HepG2 (cell line): ENCODE data around the gene EPHB6. TPM values are rescaled to one million over a fixed set of nuclear protein-coding genes. Genes with fewer than 3 reads are reported as not detected.

Experiments
- ATAC-seq: fragments of 200-7000 bp; cut with Tn5 transposase; 3 replicates; pipeline ENCODE4 v1.9.1; 2020; ENCODE audit warnings: mild to moderate bottlenecking, moderate library complexity
- BruUV-seq: library from RNA; stranded (reverse); fragments of 400-500 nt; replicated peaks from 2 replicates; lab custom pipeline; 2021; lab: Mats Ljungman, UMichigan
- CTCF ChIA-PET: fragments of 300-600 bp; formaldehyde crosslinking; extraction: SDS; loops from one replicate; lab custom pipeline; 2021; ENCODE audit warnings: low total read pairs, inconsistent platforms, low intra/inter-chr PET ratio; lab: Yijun Ruan, JAX
- POLR2A ChIA-PET: fragments of 350-600 bp; sonication (Branson Sonifier 250); formaldehyde crosslinking; loops from one replicate; lab custom pipeline; 2020; ENCODE audit warnings: antibody characterized with exemption, inconsistent platforms; lab: Yijun Ruan, JAX
- DNase-seq: peaks from one replicate; pipeline ENCODE4 v3.0.0-alpha.2; 2015; ENCODE audit warnings: low spot score
- FAIRE-seq: peaks from 3 replicates; lab custom pipeline; 2011; peaks lifted over from hg19 to GRCh38; lab: Jason Lieb, UNC
- H2AFZ ChIP-seq: one replicate; pipeline ENCODE4 v1.6.1; 2011; ENCODE audit warnings: low read length, inconsistent platforms
- H3K27ac ChIP-seq: fragments of 300-600 bp; 3 replicates; pipeline ENCODE4 v1.8.0; 2011; ENCODE audit warnings: mixed run types, mild to moderate bottlenecking, mixed read lengths, low read length, inconsistent platforms; ENCODE audit not compliant: insufficient read depth; ENCODE audit errors: extremely low read length
- H3K27me3 ChIP-seq, 2 experiments: fragments of 200-600 bp in 1 of 2; 2 replicates in 1 of 2; 3 replicates in 1 of 2; pipeline versions ENCODE4 v1.6.0 to v1.8.0; 2011; ENCODE audit warnings: low read length in 2 of 2, mild to moderate bottlenecking in 2 of 2, moderate library complexity in 2 of 2, inconsistent platforms in 1 of 2; ENCODE audit not compliant: insufficient read depth in 2 of 2, control insufficient read depth in 1 of 2
- H3K36me3 ChIP-seq, 2 experiments: fragments of 200-600 bp in 1 of 2; replicated peaks in 1 of 2; 2 replicates in 1 of 2; 3 replicates in 1 of 2; pipeline versions ENCODE4 v1.5.1 to v1.8.0; 2011; ENCODE audit warnings: low read length in 2 of 2, inconsistent platforms in 1 of 2; ENCODE audit not compliant: insufficient read depth in 2 of 2, control insufficient read depth in 1 of 2
- H3K4me1 ChIP-seq: 2 replicates; pipeline ENCODE4 v1.5.1; 2012; ENCODE audit warnings: low read length, inconsistent platforms; ENCODE audit not compliant: insufficient read depth
- H3K4me2 ChIP-seq: 2 replicates; pipeline ENCODE4 v1.6.0; 2011; ENCODE audit warnings: low read depth, low read length, inconsistent platforms
- H3K4me3 ChIP-seq, 3 experiments: fragments of 200-600 bp in 1 of 3; sonication (generic), shearing (Covaris generic) in 1 of 3; replicated peaks in 1 of 3; 2 replicates each; pipeline ENCODE4 v1.5.1; 2011 to 2016; ENCODE audit warnings: low read length in 3 of 3, inconsistent platforms in 2 of 3, low read depth in 2 of 3, mild to moderate bottlenecking in 2 of 3, control low read depth in 1 of 3, mixed read lengths in 1 of 3; ENCODE audit not compliant: insufficient read depth in 1 of 3
- H3K79me2 ChIP-seq: one replicate; pipeline ENCODE4 v1.6.1; 2011; ENCODE audit warnings: low read length, inconsistent platforms; ENCODE audit not compliant: insufficient read depth
- H3K9ac ChIP-seq: 2 replicates; pipeline ENCODE4 v1.6.0; 2011; ENCODE audit warnings: mild to moderate bottlenecking, low read depth, low read length, inconsistent platforms; ENCODE audit not compliant: insufficient read depth
- H3K9me3 ChIP-seq: 2 replicates; pipeline ENCODE4 v1.5.1; 2012; ENCODE audit warnings: mild to moderate bottlenecking, low read length
- H4K20me1 ChIP-seq: 2 replicates; pipeline ENCODE4 v1.6.0; 2011; ENCODE audit warnings: inconsistent platforms, mild to moderate bottlenecking, low read length, moderate library complexity; ENCODE audit not compliant: insufficient read depth
- DMAP1 ChIP-seq: IDR thresholded peaks from 2 replicates; pipeline ENCODE4 v1.6.1; 2016
- EHMT2 ChIP-seq: fragments of 200-600 bp; sonication (generic); IDR thresholded peaks from 2 replicates; pipeline ENCODE4 v1.7.0; 2017; ENCODE audit warnings: antibody characterized with exemption, low read depth, low read length, borderline replicate concordance
- ISL2 ChIP-seq: sonication (generic); formaldehyde crosslinking; IDR thresholded peaks from 2 replicates; pipeline ENCODE4 v1.5.0; 2020; ENCODE audit warnings: missing genetic modification reagents
- PAX8 ChIP-seq: sonication (generic); formaldehyde crosslinking; IDR thresholded peaks from 2 replicates; pipeline ENCODE4 v1.8.0; 2022; ENCODE audit warnings: mild to moderate bottlenecking, missing genetic modification reagents, borderline replicate concordance
- TCF7 ChIP-seq: sonication (generic); IDR thresholded peaks from 2 replicates; pipeline ENCODE4 v1.6.1; 2016; ENCODE audit warnings: antibody characterized with exemption, low read depth
- ZFP82 ChIP-seq: sonication (generic); formaldehyde crosslinking; IDR thresholded peaks from 2 replicates; pipeline ENCODE4 v1.5.1; 2020; ENCODE audit warnings: mild to moderate bottlenecking, missing genetic modification reagents, borderline replicate concordance
- ZNF136 ChIP-seq: sonication (generic); formaldehyde crosslinking; IDR thresholded peaks from 2 replicates; pipeline ENCODE4 v1.8.1; 2022; ENCODE audit warnings: low read depth, mild to moderate bottlenecking, moderate library complexity, missing genetic modification reagents
- ZNF260 ChIP-seq: sonication (generic); formaldehyde crosslinking; IDR thresholded peaks from 2 replicates; pipeline ENCODE4 v1.4.0; 2020; ENCODE audit warnings: missing genetic modification reagents, low read depth, mild to moderate bottlenecking, borderline replicate concordance
- ZNF331 ChIP-seq: sonication (generic); formaldehyde crosslinking; IDR thresholded peaks from 2 replicates; pipeline ENCODE4 v1.4.0; 2020; ENCODE audit warnings: missing genetic modification reagents
- ZNF432 ChIP-seq: sonication (generic); formaldehyde crosslinking; IDR thresholded peaks from 2 replicates; pipeline ENCODE4 v1.5.0; 2020; ENCODE audit warnings: missing genetic modification reagents, mild to moderate bottlenecking, borderline replicate concordance
- ZNF510 ChIP-seq: sonication (generic); formaldehyde crosslinking; IDR thresholded peaks from 2 replicates; pipeline ENCODE4 v1.4.0; 2020; ENCODE audit warnings: low read depth, mild to moderate bottlenecking, missing genetic modification reagents
- ZNF724P ChIP-seq: sonication (generic); formaldehyde crosslinking; IDR thresholded peaks from 2 replicates; pipeline ENCODE4 v1.8.0; 2022; ENCODE audit warnings: missing genetic modification reagents, borderline replicate concordance
- WGBS: methylation state at CpG from one replicate; pipeline ENCODE4 v1.1.6; 2017; ENCODE audit warnings: low lambda C conversion rate; 5-methylcytosine and 5-hydroxymethylcytosine counted together
- in situ Hi-C: cut with HindIII; loops from 2 replicates; pipeline ENCODE4 v1.10.0; 2017; ENCODE audit warnings: low pct_unique_long_range_greater_than_20kb; ENCODE audit not compliant: extremely low pct_ligation_motif_present
- intact Hi-C: fragments of 100-400 bp; cut with micrococcal nuclease; formaldehyde crosslinking; loops from one replicate; pipeline ENCODE4 v1.10.0; 2022; ENCODE audit not compliant: unreplicated experiment
- polyA plus RNA-seq, 8 experiments: library from polyadenylated mRNA; depleted of rRNA in 3 of 8; stranded (reverse) in 7 of 8; unstranded in 1 of 8; fragments of >200 nt; fragmentation: Illumina TruSeq in 4 of 8; extraction: Trizol in 4 of 8; gene quantifications; 2 replicates each; pipeline versions ENCODE4 v1.2.1 to v1.2.3, GENCODE V29; 2011 to 2016; ENCODE audit warnings: low read depth in 4 of 8, missing spikeins in 1 of 8, mixed read lengths in 1 of 8; ENCODE audit not compliant: insufficient read depth in 1 of 8
- total RNA-seq, 5 experiments: library from RNA; depleted of rRNA; stranded (reverse); fragments of >200 nt; fragmentation: Illumina TruSeq; extraction: Trizol; gene quantifications; 2 replicates each; pipeline ENCODE4 v1.2.3, GENCODE V29; 2016; ENCODE audit warnings: low read depth in 1 of 5
- TF ChIP-seq, protein P1 (sequence below): sonication (generic); formaldehyde crosslinking; IDR thresholded peaks from 2 replicates; pipeline ENCODE4 v1.4.0; 2020; ENCODE audit warnings: missing genetic modification reagents
- TF ChIP-seq, protein P2 (sequence below): sonication (generic); formaldehyde crosslinking; IDR thresholded peaks from 2 replicates; pipeline ENCODE4 v1.8.0; 2022; ENCODE audit warnings: missing genetic modification reagents, mild to moderate bottlenecking, moderate library complexity, borderline replicate concordance
- TF ChIP-seq, protein P3 (sequence below): sonication (generic); formaldehyde crosslinking; IDR thresholded peaks from 2 replicates; pipeline ENCODE4 v1.5.0; 2020; ENCODE audit warnings: missing genetic modification reagents, mild to moderate bottlenecking, borderline replicate concordance
- TF ChIP-seq, protein P4 (sequence below): sonication (generic); formaldehyde crosslinking; IDR thresholded peaks from 2 replicates; pipeline ENCODE4 v1.9.0; 2022; ENCODE audit warnings: low read depth, missing genetic modification reagents

The EPHB6 gene
- total and polyA plus RNA-seq, 2 of the 13 experiments (the other 11 are each of a cell fraction or from before 2014, with no cell fraction given), result not detected

DNA sequence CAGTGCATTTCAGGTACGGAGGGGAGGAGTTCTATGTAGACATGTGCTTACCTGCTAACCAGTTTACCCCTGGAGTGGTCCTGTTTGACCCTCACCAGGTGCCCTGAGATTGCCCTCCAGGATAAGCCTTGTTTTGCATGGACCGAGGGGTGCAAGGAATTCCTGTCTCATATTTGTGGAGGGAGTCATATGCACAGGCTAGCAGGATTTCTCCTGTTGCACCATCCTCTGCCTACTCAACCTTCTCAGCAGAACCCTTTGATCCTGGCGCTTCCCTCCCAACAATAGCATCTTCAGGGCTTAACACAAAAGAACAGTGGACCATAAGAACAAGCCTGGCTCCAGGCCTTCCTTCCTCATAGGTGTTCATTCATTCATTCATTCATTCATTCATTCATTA, 23.4 kb downstream of the EPHB6 start:
- 12% methylated on average over 3 of the region's 3 CpGs for WGBS
- H3K4me2 ChIP-seq, result no peak overlapping the region
- ChIA-PET CTCF (no interaction called here), POLR2A (no interaction called here)
- intact Hi-C loops (no loop called here), in situ Hi-C loops (loop anchor here (10.0 kb wide), 1 partner anchor 336 kb away; no protein-coding TSS in a partner anchor)
- peaks cover 1 to 18% of the 10 kb centered on the region in 2 experiments; a peak in 2 of 5 replicates for H3K27me3 ChIP-seq
- no peak for DNase-seq
- no peak for ATAC-seq
- no peak overlapping the region for H3K9ac ChIP-seq
- H3K4me3 ChIP-seq, result no peak overlapping the region
- H3K9me3 ChIP-seq, result no peaks in the 10 kb centered on the region
- no peaks in the 10 kb centered on the region for H3K79me2 ChIP-seq
- no peak overlapping the region for H2AFZ ChIP-seq
- no peaks in the 10 kb centered on the region for H4K20me1 ChIP-seq
- BruUV-seq, result no TSS peak
- no peaks in the 10 kb centered on the region for H3K4me1 ChIP-seq
- FAIRE-seq, result no peak
- no peaks in the 10 kb centered on the region for H3K36me3 ChIP-seq
- TF ChIP-seq, protein P1, sequence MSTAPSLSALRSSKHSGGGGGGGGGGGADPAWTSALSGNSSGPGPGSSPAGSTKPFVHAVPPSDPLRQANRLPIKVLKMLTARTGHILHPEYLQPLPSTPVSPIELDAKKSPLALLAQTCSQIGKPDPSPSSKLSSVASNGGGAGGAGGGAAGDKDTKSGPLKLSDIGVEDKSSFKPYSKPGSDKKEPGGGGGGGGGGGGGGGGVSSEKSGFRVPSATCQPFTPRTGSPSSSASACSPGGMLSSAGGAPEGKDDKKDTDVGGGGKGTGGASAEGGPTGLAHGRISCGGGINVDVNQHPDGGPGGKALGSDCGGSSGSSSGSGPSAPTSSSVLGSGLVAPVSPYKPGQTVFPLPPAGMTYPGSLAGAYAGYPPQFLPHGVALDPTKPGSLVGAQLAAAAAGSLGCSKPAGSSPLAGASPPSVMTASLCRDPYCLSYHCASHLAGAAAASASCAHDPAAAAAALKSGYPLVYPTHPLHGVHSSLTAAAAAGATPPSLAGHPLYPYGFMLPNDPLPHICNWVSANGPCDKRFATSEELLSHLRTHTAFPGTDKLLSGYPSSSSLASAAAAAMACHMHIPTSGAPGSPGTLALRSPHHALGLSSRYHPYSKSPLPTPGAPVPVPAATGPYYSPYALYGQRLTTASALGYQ (CRISPR knock-in tag), result no peak
- TF ChIP-seq ZNF331 (CRISPR knock-in tag) (no peak), ZNF510 (CRISPR knock-in tag) (no peak), PAX8 (CRISPR knock-in tag) (no peak), ISL2 (CRISPR knock-in tag) (no peak), ZNF136 (CRISPR knock-in tag) (no peak), TCF7 (no peak), ZNF724P (CRISPR knock-in tag) (no peak), ZNF260 (no peak), ZFP82 (no peak), DMAP1 (CRISPR knock-in tag) (no peak), ZNF432 (no peak), EHMT2 (no peak)
- TF ChIP-seq, protein P2, sequence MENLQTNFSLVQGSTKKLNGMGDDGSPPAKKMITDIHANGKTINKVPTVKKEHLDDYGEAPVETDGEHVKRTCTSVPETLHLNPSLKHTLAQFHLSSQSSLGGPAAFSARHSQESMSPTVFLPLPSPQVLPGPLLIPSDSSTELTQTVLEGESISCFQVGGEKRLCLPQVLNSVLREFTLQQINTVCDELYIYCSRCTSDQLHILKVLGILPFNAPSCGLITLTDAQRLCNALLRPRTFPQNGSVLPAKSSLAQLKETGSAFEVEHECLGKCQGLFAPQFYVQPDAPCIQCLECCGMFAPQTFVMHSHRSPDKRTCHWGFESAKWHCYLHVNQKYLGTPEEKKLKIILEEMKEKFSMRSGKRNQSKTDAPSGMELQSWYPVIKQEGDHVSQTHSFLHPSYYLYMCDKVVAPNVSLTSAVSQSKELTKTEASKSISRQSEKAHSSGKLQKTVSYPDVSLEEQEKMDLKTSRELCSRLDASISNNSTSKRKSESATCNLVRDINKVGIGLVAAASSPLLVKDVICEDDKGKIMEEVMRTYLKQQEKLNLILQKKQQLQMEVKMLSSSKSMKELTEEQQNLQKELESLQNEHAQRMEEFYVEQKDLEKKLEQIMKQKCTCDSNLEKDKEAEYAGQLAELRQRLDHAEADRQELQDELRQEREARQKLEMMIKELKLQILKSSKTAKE (CRISPR knock-in tag), result no peak
- TF ChIP-seq, protein P3, sequence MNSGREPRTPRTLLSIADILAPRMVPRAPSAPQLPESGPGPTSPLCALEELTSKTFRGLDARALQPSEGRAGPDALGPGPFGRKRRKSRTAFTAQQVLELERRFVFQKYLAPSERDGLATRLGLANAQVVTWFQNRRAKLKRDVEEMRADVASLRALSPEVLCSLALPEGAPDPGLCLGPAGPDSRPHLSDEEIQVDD (CRISPR knock-in tag), result no peak
- TF ChIP-seq, protein P4, sequence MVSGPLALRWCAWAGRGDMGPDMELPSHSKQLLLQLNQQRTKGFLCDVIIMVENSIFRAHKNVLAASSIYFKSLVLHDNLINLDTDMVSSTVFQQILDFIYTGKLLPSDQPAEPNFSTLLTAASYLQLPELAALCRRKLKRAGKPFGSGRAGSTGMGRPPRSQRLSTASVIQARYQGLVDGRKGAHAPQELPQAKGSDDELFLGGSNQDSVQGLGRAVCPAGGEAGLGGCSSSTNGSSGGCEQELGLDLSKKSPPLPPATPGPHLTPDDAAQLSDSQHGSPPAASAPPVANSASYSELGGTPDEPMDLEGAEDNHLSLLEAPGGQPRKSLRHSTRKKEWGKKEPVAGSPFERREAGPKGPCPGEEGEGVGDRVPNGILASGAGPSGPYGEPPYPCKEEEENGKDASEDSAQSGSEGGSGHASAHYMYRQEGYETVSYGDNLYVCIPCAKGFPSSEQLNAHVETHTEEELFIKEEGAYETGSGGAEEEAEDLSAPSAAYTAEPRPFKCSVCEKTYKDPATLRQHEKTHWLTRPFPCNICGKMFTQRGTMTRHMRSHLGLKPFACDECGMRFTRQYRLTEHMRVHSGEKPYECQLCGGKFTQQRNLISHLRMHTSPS (CRISPR knock-in tag), result no peak
- H3K27ac ChIP-seq, result no peak overlapping the region
